PC-9 (cell line): ENCODE data around the gene OR52A5.

Experiments
- EZH2 ChIP-seq: fragments of 200-600 bp; sonication (generic); IDR thresholded peaks from 2 replicates; pipeline ENCODE4 v1.8.0; 2017; ENCODE audit warnings: antibody characterized with exemption, low read depth
- TF ChIP-seq, protein P1 (sequence below): fragments of 200-600 bp; sonication (generic); conservative IDR thresholded peaks from 2 replicates; pipeline ENCODE4 v1.6.1; 2017; ENCODE audit warnings: mixed run types, antibody characterized with exemption, mild to moderate bottlenecking, moderate library complexity

DNA sequence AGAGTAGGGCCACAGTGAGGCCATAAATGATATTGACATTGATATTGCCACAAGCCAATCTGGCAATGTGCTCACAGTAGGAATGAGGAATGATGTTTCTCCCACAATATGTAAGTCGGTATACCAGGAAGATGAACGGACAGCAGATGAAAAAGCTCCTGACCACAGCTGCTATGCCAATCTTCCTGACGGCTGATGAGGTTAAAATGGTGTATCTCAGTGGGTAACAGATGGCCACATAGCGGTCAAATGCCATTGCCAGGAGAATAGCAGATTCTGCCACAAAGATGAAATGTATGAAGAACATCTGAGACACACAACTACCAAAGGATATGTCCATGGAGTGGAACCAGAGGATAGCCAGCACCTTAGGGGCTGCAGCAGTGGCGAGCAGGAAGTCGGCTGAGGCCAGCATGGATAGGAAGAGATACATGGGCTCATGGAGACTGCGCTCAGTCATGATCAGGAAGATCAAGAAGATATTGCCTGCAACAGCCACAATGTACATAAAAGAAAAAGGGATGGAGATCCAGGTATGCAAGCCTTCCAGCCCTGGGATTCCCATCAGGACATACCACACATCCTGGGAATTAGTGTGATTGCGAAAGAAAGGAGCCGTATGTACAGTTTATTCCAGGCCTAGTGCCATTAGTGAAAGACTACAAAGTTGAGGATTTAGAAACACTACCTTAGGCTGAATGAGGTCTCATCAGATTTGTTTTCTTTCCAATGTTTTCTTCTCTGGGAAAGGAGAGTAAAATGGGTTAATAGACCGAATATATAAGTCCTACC, 40.1 kb upstream of the OR52A5 start:
- TF ChIP-seq, protein P1, sequence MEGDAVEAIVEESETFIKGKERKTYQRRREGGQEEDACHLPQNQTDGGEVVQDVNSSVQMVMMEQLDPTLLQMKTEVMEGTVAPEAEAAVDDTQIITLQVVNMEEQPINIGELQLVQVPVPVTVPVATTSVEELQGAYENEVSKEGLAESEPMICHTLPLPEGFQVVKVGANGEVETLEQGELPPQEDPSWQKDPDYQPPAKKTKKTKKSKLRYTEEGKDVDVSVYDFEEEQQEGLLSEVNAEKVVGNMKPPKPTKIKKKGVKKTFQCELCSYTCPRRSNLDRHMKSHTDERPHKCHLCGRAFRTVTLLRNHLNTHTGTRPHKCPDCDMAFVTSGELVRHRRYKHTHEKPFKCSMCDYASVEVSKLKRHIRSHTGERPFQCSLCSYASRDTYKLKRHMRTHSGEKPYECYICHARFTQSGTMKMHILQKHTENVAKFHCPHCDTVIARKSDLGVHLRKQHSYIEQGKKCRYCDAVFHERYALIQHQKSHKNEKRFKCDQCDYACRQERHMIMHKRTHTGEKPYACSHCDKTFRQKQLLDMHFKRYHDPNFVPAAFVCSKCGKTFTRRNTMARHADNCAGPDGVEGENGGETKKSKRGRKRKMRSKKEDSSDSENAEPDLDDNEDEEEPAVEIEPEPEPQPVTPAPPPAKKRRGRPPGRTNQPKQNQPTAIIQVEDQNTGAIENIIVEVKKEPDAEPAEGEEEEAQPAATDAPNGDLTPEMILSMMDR: no peak
- no peak for TF ChIP-seq EZH2
